Activated CD8-positive, alpha-beta T cell treated with anti-CD3 and anti-CD28 coated beads, Interleukin-2, amount 10 ng/mL, durations not matched to agents 7 days and 5 days (primary cell): ENCODE data around the gene ZNF638. TPM values are rescaled to one million over a fixed set of nuclear protein-coding genes. Genes with fewer than 3 reads are reported as not detected.

Source experiments
- ATAC-seq: fragments of 150-1000 bp; cut with Tn5 transposase; one replicate; pipeline ENCODE4 v1.10.0; 2021; ENCODE audit warnings: moderate library complexity
- CTCF ChIA-PET: fragments of 350-600 bp; sonication (Branson Sonifier 250); formaldehyde crosslinking; loops from one replicate; lab custom pipeline; 2021; ENCODE audit warnings: antibody characterized with exemption; lab: Charles Lee
- POLR2A ChIA-PET: fragments of 350-600 bp; sonication (Branson Sonifier 250); formaldehyde crosslinking; loops from one replicate; lab custom pipeline; 2021; ENCODE audit warnings: antibody characterized with exemption; lab: Charles Lee
- DNase-seq: peaks from one replicate; pipeline ENCODE4 v3.0.0-alpha.2; 2020
- H3K27ac Mint-ChIP-seq: one replicate; pipeline ENCODE4 v1.8.0; 2021; ENCODE audit warnings: mild to moderate bottlenecking, mixed read lengths
- H3K27me3 Mint-ChIP-seq: one replicate; pipeline ENCODE4 v1.8.0; 2021; ENCODE audit warnings: low read depth, mixed read lengths
- H3K36me3 Mint-ChIP-seq: one replicate; pipeline ENCODE4 v1.8.0; 2021; ENCODE audit warnings: low read depth, mixed read lengths
- H3K4me1 Mint-ChIP-seq: one replicate; pipeline ENCODE4 v1.8.0; 2021; ENCODE audit warnings: low read depth, mixed read lengths
- H3K4me3 Mint-ChIP-seq: one replicate; pipeline ENCODE4 v1.8.0; 2021; ENCODE audit warnings: mild to moderate bottlenecking, mixed read lengths
- H3K9me3 Mint-ChIP-seq: one replicate; pipeline ENCODE4 v1.8.0; 2022; ENCODE audit warnings: mixed read lengths; ENCODE audit not compliant: insufficient read depth
- total RNA-seq, 2 experiments: library from RNA; stranded (reverse); gene quantifications; one replicate each; pipeline ENCODE4 v1.2.3, GENCODE V29; 2021

The ZNF638 gene
- total RNA-seq, 2 experiments from 2014 or later: 69.7 to 74.0 TPM

DNA sequence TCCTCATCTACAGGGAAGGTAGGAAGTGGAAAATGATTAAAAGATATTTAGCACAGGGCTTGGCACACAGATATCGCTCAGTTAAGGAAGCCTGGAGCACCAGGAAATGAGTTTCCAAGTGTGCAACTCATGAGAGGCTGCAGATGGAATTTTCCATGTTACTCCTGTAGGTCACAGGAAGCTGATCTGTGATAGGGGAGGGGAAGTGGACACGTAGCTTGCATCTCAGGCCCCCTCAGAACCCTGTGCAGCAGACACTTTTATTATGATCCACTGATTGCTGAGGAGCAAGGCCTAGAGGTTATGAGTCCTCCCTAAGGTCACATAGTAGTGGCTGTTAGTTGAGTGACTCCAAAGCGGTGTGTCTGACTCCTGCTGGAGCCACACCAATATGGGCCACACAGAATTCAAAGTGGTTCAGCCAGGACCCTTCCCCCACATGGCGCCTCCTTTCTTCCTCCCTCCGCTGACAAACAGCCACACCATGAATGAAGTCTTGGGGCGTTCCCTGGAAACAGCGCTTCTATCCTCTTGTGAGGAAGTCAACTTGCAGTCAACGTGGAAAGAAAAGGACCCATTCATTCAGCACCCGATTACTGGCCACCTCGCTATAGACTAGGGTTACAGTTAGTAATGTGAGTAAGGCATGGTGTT, 143.3 kb downstream of the ZNF638 start:
- no peaks in the 10 kb centered on the region for H3K4me1 Mint-ChIP-seq
- CTCF ChIA-PET: no interaction called here
- H3K27me3 Mint-ChIP-seq: peaks cover 14% of the 10 kb centered on the region
- H3K4me3 Mint-ChIP-seq: no peak overlapping the region
- H3K36me3 Mint-ChIP-seq: no peaks in the 10 kb centered on the region
- POLR2A ChIA-PET: no interaction called here
- DNase-seq (no peak), ATAC-seq (no peak)
- H3K27ac Mint-ChIP-seq: no peak overlapping the region
- H3K9me3 Mint-ChIP-seq: no peaks in the 10 kb centered on the region

- DNase-seq (no peak), ATAC-seq (no peak)
- Mint-ChIP-seq H3K36me3 (no peaks in the 10 kb centered on the region), H3K4me3 (no peak overlapping the region), H3K27me3 (peaks cover 11% of the 10 kb centered on the region), H3K27ac (no peak overlapping the region), H3K4me1 (no peaks in the 10 kb centered on the region), H3K9me3 (no peaks in the 10 kb centered on the region)
- POLR2A ChIA-PET: no interaction called here
- CTCF ChIA-PET: interaction anchor here (1.1 to 1.4 kb wide), 2 partner anchors 10 to 15 kb away, joined by 4 read pairs; no protein-coding TSS in a partner anchor
These were observed 144.9 kb downstream of the ZNF638 start for GRCh38 chr2:71476495-71476894.

- Mint-ChIP-seq H3K9me3 (no peaks in the 10 kb centered on the region), H3K27me3 (peaks cover 9% of the 10 kb centered on the region), H3K4me3 (no peak overlapping the region), H3K4me1 (no peaks in the 10 kb centered on the region), H3K36me3 (no peaks in the 10 kb centered on the region), H3K27ac (no peak overlapping the region)
- ChIA-PET CTCF (interaction anchor here (1.1 to 1.4 kb wide), 2 partner anchors 10 to 16 kb away, joined by 4 read pairs; no protein-coding TSS in a partner anchor), POLR2A (no interaction called here)
- DNase-seq (no peak), ATAC-seq (no peak)
These were observed 145.7 kb downstream of the ZNF638 start for GRCh38 chr2:71477231-71477691.

GRCh38 chr2:71478806-71479205, 147.2 kb downstream of the ZNF638 start:
- CTCF ChIA-PET: no interaction called here
- no peaks in the 10 kb centered on the region for H3K9me3 Mint-ChIP-seq

GRCh38 chr2:71479261-71479660, 147.7 kb downstream of the ZNF638 start:
- CTCF ChIA-PET: no interaction called here

More at GRCh38 chr2:71478806-71479205, 147.2 kb downstream of the ZNF638 start:
- Mint-ChIP-seq H3K27ac (no peak overlapping the region), H3K36me3 (no peaks in the 10 kb centered on the region), H3K4me3 (no peak overlapping the region), H3K27me3 (peaks cover 8% of the 10 kb centered on the region), H3K4me1 (no peaks in the 10 kb centered on the region)
- ATAC-seq (no peak), DNase-seq (no peak)
- POLR2A ChIA-PET: no interaction called here

GRCh38 chr2:71481111-71481510, 149.5 kb downstream of the ZNF638 start:
- Mint-ChIP-seq H3K9me3 (no peaks in the 10 kb centered on the region), H3K36me3 (no peaks in the 10 kb centered on the region), H3K4me3 (no peak overlapping the region), H3K4me1 (no peaks in the 10 kb centered on the region), H3K27ac (no peak overlapping the region), H3K27me3 (peaks cover 8% of the 10 kb centered on the region)
- POLR2A ChIA-PET: no interaction called here
- CTCF ChIA-PET: interaction anchor here (0.7 kb wide), 1 partner anchor 32 kb away, joined by 3 read pairs; no protein-coding TSS in a partner anchor
- DNase-seq: no peak
- ATAC-seq: no peak

More at GRCh38 chr2:71479261-71479660, 147.7 kb downstream of the ZNF638 start:
- H3K27me3 Mint-ChIP-seq: peaks cover 8% of the 10 kb centered on the region
- H3K27ac Mint-ChIP-seq: no peak overlapping the region
- H3K4me1 Mint-ChIP-seq: no peaks in the 10 kb centered on the region
- POLR2A ChIA-PET: no interaction called here
- H3K9me3 Mint-ChIP-seq: no peaks in the 10 kb centered on the region
- no peak for DNase-seq
- no peak overlapping the region for H3K4me3 Mint-ChIP-seq
- ATAC-seq: no peak
- H3K36me3 Mint-ChIP-seq: no peaks in the 10 kb centered on the region

DNA sequence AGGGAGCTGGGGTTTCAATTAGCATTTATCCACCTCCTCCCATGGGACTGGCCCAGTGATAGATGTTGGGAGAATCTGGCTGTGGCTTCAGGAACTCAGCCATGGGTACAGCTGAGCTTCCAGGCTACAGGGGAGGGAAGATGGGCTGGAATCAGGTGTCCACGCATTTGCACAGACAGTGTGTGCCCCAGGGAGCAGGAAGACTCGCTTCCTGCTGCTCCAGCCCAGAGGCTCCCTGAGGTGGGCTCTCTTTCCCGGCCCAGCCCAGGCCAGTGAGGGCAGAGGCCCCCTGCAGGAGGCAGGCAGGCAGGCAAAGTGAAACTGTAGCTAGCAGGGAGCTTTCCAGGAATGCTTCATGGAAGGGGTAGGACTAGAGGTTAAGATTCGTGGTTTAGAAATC, 150.5 kb downstream of the ZNF638 start:
- ATAC-seq: no peak
- no peaks in the 10 kb centered on the region for H3K4me1 Mint-ChIP-seq
- CTCF ChIA-PET: no interaction called here
- POLR2A ChIA-PET: no interaction called here
- H3K27ac Mint-ChIP-seq: no peak overlapping the region
- H3K27me3 Mint-ChIP-seq: peaks cover 7% of the 10 kb centered on the region
- H3K9me3 Mint-ChIP-seq: no peaks in the 10 kb centered on the region
- no peak overlapping the region for H3K4me3 Mint-ChIP-seq
- no peak for DNase-seq
- no peaks in the 10 kb centered on the region for H3K36me3 Mint-ChIP-seq

DNA sequence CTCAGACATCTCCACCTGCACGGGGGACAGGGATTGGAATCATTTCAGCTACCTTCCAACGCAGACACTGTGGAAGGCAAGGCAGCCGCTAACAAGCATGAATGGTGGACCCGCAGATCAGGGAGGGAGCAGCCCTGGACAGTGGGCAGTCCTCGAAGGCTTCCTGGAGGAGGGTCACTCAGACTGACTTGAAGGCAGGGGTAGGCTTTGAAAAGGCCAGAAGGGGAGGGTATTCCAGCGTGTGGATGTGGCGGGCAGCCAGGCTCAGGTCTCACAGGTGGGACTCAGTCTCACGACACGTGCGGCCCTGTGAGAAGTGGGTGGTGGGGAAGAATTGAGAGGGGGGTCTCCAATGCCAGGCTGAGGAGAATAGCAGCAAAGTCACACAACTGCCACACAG, 151.7 kb downstream of the ZNF638 start:
- peaks cover 2% of the 10 kb centered on the region for H3K27me3 Mint-ChIP-seq
- no peak overlapping the region for H3K4me3 Mint-ChIP-seq
- ATAC-seq (no peak), DNase-seq (no peak)
- ChIA-PET CTCF (no interaction called here), POLR2A (no interaction called here)
- H3K4me1 Mint-ChIP-seq: no peaks in the 10 kb centered on the region
- H3K9me3 Mint-ChIP-seq: no peaks in the 10 kb centered on the region
- H3K27ac Mint-ChIP-seq: no peak overlapping the region
- H3K36me3 Mint-ChIP-seq: no peaks in the 10 kb centered on the region

DNA sequence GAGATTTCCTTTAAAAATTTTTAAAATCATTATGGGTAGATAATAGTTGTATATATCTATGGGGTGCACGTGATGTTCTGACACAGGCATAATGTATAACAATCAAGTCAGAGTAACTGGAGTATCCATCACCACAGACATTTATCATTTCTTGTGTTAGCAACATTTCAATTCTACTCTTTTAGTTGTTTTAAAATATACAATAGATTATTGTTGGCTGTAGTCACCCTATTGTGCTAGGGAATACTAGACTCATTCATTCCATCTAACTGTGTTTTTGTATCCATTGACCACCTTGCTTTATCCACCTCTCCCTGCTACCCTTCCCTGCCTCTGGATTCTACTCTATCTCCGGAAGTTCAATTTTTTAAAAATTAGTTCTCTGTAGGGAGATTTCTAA, 152.8 kb downstream of the ZNF638 start:
- ChIA-PET POLR2A (no interaction called here), CTCF (no interaction called here)
- no peak overlapping the region for H3K4me3 Mint-ChIP-seq
- no peaks in the 10 kb centered on the region for H3K9me3 Mint-ChIP-seq
- no peaks in the 10 kb centered on the region for H3K36me3 Mint-ChIP-seq
- ATAC-seq (no peak), DNase-seq (no peak)
- H3K27me3 Mint-ChIP-seq: no peaks in the 10 kb centered on the region
- H3K4me1 Mint-ChIP-seq: no peaks in the 10 kb centered on the region
- no peak overlapping the region for H3K27ac Mint-ChIP-seq

Other genes starting within 250 kb of the ZNF638 start
- 10 to 100 TPM; 12.4 to 14.7 TPM for gene MCEE, start 201.6 kb upstream of the ZNF638 start, total RNA-seq
- gene MPHOSPH10, start 201.1 kb upstream of the ZNF638 start, total RNA-seq: 10 to 100 TPM; 39.9 to 40.1 TPM
- 1 to 10 TPM; 1.3 to 1.5 TPM for gene PAIP2B, start 104.7 kb upstream of the ZNF638 start, total RNA-seq
- gene DYSF, start 121.8 kb downstream of the ZNF638 start, total RNA-seq: 1 to 10 TPM; 3.4 to 4.7 TPM